Liver (tissue), 9 donors: ENCODE results near the gene SNUPN. TPM values are rescaled to one million over a fixed set of nuclear protein-coding genes. Genes with fewer than 3 reads are reported as not detected.
A peak's percentile ranks its signal among the peaks of the same experiment; 100 is the strongest.

Source experiments
- DNase-seq: peaks from one replicate; pipeline ENCODE4 v3.0.0-alpha.2; 2017; ENCODE audit warnings: low spot score
- H3K27ac ChIP-seq, 2 donors: one replicate each; pipeline ENCODE4 v1.7.0; 2013; ENCODE audit warnings: inconsistent platforms in 2 of 2, low read length in 2 of 2, control low read depth in 1 of 2, low read depth in 1 of 2, mild to moderate bottlenecking in 1 of 2
- H3K27me3 ChIP-seq, 4 donors: one replicate each; pipeline versions ENCODE4 v1.6.1 to v1.7.0; 2013; ENCODE audit warnings: low read length in 3 of 4, inconsistent platforms in 1 of 4, mild to moderate bottlenecking in 1 of 4, moderate library complexity in 1 of 4; ENCODE audit not compliant: control insufficient read depth in 4 of 4, insufficient read depth in 4 of 4
- H3K36me3 ChIP-seq, 4 donors: one replicate each; pipeline versions ENCODE4 v1.6.1 to v1.7.0; 2013; ENCODE audit warnings: low read length in 3 of 4, mild to moderate bottlenecking in 3 of 4, low read depth in 1 of 4, moderate library complexity in 1 of 4; ENCODE audit not compliant: control insufficient read depth in 4 of 4, insufficient read depth in 3 of 4
- H3K4me1 ChIP-seq, 4 donors: one replicate each; pipeline versions ENCODE4 v1.6.1 to v1.7.0; 2013; ENCODE audit warnings: low read length in 3 of 4, mild to moderate bottlenecking in 3 of 4, moderate library complexity in 1 of 4; ENCODE audit not compliant: control insufficient read depth in 4 of 4, insufficient read depth in 4 of 4
- H3K4me3 ChIP-seq, 3 donors: one replicate each; pipeline versions ENCODE4 v1.6.1 to v1.7.0; 2013; ENCODE audit warnings: low read length in 3 of 3, control low read depth in 1 of 3, low read depth in 1 of 3, mild to moderate bottlenecking in 1 of 3
- H3K9ac ChIP-seq, 2 donors: one replicate each; pipeline ENCODE4 v1.7.0; 2013; ENCODE audit warnings: low read length in 2 of 2, mild to moderate bottlenecking in 2 of 2, moderate library complexity in 2 of 2, control low read depth in 1 of 2, low read depth in 1 of 2
- H3K9me3 ChIP-seq, 4 donors: one replicate each; pipeline versions ENCODE4 v1.6.1 to v1.7.0; 2013; ENCODE audit warnings: low read length in 3 of 4; ENCODE audit not compliant: control insufficient read depth in 4 of 4
- EGR1 ChIP-seq, 2 donors: IDR thresholded peaks; 2 replicates each; pipeline ENCODE4 v1.6.1; 2016 to 2018; ENCODE audit warnings: antibody characterized with exemption in 2 of 2, low read depth in 2 of 2
- FOXA1 ChIP-seq: IDR thresholded peaks from 2 replicates; pipeline ENCODE4 v1.6.1; 2016; ENCODE audit warnings: antibody characterized with exemption
- FOXA2 ChIP-seq: IDR thresholded peaks from 2 replicates; pipeline ENCODE4 v1.6.1; 2016; ENCODE audit warnings: antibody characterized with exemption
- GABPA ChIP-seq, 2 donors: IDR thresholded peaks in 1 of 2; conservative IDR thresholded peaks in 1 of 2; 2 replicates each; pipeline ENCODE4 v1.6.1; 2016; ENCODE audit warnings: antibody characterized with exemption in 2 of 2, mild to moderate bottlenecking in 1 of 2, moderate library complexity in 1 of 2
- HNF4A ChIP-seq, 2 donors: conservative IDR thresholded peaks; 2 replicates each; pipeline ENCODE4 v1.6.1; 2016; ENCODE audit warnings: antibody characterized with exemption in 2 of 2, mild to moderate bottlenecking in 2 of 2
- HNF4G ChIP-seq: IDR thresholded peaks from 2 replicates; pipeline ENCODE4 v1.6.1; 2016; ENCODE audit warnings: antibody characterized with exemption
- JUND ChIP-seq, 2 donors: IDR thresholded peaks; 2 replicates each; pipeline ENCODE4 v1.6.1; 2016; ENCODE audit warnings: antibody characterized with exemption in 2 of 2
- MAX ChIP-seq: IDR thresholded peaks from 2 replicates; pipeline ENCODE4 v1.6.1; 2016; ENCODE audit warnings: antibody characterized with exemption
- NR2F2 ChIP-seq: IDR thresholded peaks from 2 replicates; pipeline ENCODE4 v1.6.1; 2016; ENCODE audit warnings: antibody characterized with exemption
- RAD21 ChIP-seq, 2 donors: IDR thresholded peaks; 2 replicates each; pipeline ENCODE4 v1.6.1; 2016; ENCODE audit warnings: antibody characterized with exemption in 2 of 2, mild to moderate bottlenecking in 2 of 2
- REST ChIP-seq: IDR thresholded peaks from 2 replicates; pipeline ENCODE4 v1.6.1; 2016; ENCODE audit warnings: antibody characterized with exemption, mild to moderate bottlenecking
- RXRA ChIP-seq, 2 donors: IDR thresholded peaks; 2 replicates each; pipeline ENCODE4 v1.6.1; 2017 to 2018; ENCODE audit warnings: antibody characterized with exemption in 2 of 2, mild to moderate bottlenecking in 1 of 2
- SP1 ChIP-seq: IDR thresholded peaks from 2 replicates; pipeline ENCODE4 v1.6.1; 2018; ENCODE audit warnings: antibody characterized with exemption, mild to moderate bottlenecking
- TAF1 ChIP-seq: conservative IDR thresholded peaks from 2 replicates; pipeline ENCODE4 v1.6.1; 2016; ENCODE audit warnings: antibody characterized with exemption, mild to moderate bottlenecking
- YY1 ChIP-seq: IDR thresholded peaks from 2 replicates; pipeline ENCODE4 v1.6.1; 2016; ENCODE audit warnings: antibody characterized with exemption, mild to moderate bottlenecking
- ZBTB33 ChIP-seq: IDR thresholded peaks from 2 replicates; pipeline ENCODE4 v1.6.1; 2016; ENCODE audit warnings: antibody characterized with exemption
- WGBS: extraction: QIAGEN DNeasy Blood & Tissue Kit; methylation state at CpG from one replicate; pipeline ENCODE4 v1.1.7; 2013; 5-methylcytosine and 5-hydroxymethylcytosine counted together
- polyA plus RNA-seq, 2 donors: library from polyadenylated mRNA; stranded (reverse) in 1 of 2; unstranded in 1 of 2; fragments of 200-250 nt in 1 of 2; fragments of >200 nt in 1 of 2; fragmentation: Nextera tagmentation in 1 of 2; extraction: Ambion mirVana in 1 of 2; gene quantifications; one replicate each; pipeline versions ENCODE4 v1.2.1 to v1.2.3, GENCODE V29; 2013 to 2015
- total RNA-seq, 2 donors: library from RNA; depleted of rRNA; stranded (reverse); fragments of >200 nt; gene quantifications; one replicate each; pipeline ENCODE4 v1.2.3, GENCODE V29; 2014
- TF ChIP-seq, protein P1 (sequence below): IDR thresholded peaks from 2 replicates; pipeline ENCODE4 v1.6.1; 2016; ENCODE audit warnings: antibody characterized with exemption
- TF ChIP-seq, protein P2 (sequence below): fragments of 150-350 bp; IDR thresholded peaks from 2 replicates; pipeline ENCODE4 v1.5.1; 2017; ENCODE audit warnings: improper control_type of control experiment, low read depth, low read length; ENCODE audit not compliant: missing input control
- donor health status: healthy.
- donor health status: healthy.
- donor health status: healthy.
- donor health status: healthy.
- donor health status: healthy.

Gene SNUPN
- total and polyA plus RNA-seq, 4 donors, result 7.8 to 13.2 (median 12.1) TPM

- no peak for TF ChIP-seq EGR1 (IDR thresholded peaks at IDR 0.05; ENCODE audit: low read depth in 2 of 2)
- TF ChIP-seq RAD21 (IDR thresholded peaks at IDR 0.05), result no peak
- no peak for TF ChIP-seq TAF1
- no peak for TF ChIP-seq HNF4A (conservative IDR thresholded peaks at IDR 0.05)
- no peak for TF ChIP-seq RXRA (IDR thresholded peaks at IDR 0.05)
- TF ChIP-seq FOXA2, result no peak
- TF ChIP-seq, protein P1, sequence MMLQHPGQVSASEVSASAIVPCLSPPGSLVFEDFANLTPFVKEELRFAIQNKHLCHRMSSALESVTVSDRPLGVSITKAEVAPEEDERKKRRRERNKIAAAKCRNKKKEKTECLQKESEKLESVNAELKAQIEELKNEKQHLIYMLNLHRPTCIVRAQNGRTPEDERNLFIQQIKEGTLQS, result no peak
- no peak for TF ChIP-seq SP1
Observed at GRCh38 chr15:75666823-75667501, 41.4 kb upstream of the SNUPN start (continued).

GRCh38 chr15:75663931-75664421 lies 38.5 kb upstream of the SNUPN start:
- H3K27me3 ChIP-seq, result no peaks in the 10 kb centered on the region
- TF ChIP-seq ZBTB33, result no peak
- TF ChIP-seq TAF1, result no peak
- TF ChIP-seq NR2F2, result no peak
- TF ChIP-seq HNF4G, result no peak
- no peak for TF ChIP-seq MAX
- TF ChIP-seq, protein P1, result no peak
- no peak for TF ChIP-seq YY1
- no peak for TF ChIP-seq FOXA1
- TF ChIP-seq FOXA2, result no peak
- TF ChIP-seq, protein P2, sequence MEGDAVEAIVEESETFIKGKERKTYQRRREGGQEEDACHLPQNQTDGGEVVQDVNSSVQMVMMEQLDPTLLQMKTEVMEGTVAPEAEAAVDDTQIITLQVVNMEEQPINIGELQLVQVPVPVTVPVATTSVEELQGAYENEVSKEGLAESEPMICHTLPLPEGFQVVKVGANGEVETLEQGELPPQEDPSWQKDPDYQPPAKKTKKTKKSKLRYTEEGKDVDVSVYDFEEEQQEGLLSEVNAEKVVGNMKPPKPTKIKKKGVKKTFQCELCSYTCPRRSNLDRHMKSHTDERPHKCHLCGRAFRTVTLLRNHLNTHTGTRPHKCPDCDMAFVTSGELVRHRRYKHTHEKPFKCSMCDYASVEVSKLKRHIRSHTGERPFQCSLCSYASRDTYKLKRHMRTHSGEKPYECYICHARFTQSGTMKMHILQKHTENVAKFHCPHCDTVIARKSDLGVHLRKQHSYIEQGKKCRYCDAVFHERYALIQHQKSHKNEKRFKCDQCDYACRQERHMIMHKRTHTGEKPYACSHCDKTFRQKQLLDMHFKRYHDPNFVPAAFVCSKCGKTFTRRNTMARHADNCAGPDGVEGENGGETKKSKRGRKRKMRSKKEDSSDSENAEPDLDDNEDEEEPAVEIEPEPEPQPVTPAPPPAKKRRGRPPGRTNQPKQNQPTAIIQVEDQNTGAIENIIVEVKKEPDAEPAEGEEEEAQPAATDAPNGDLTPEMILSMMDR, result no peak
- no peak for TF ChIP-seq GABPA (IDR thresholded peaks at IDR 0.05 in 1 of 2, conservative IDR thresholded peaks at IDR 0.05 in 1 of 2)
- peak in 1 of 2 donors; percentile 28 for TF ChIP-seq HNF4A (conservative IDR thresholded peaks at IDR 0.05)
- peak; percentile 81 for TF ChIP-seq SP1
- no peak for TF ChIP-seq REST
- TF ChIP-seq JUND (IDR thresholded peaks at IDR 0.05), result no peak
- TF ChIP-seq EGR1 (IDR thresholded peaks at IDR 0.05; ENCODE audit: low read depth in 2 of 2), result no peak
- TF ChIP-seq RXRA (IDR thresholded peaks at IDR 0.05), result peak; percentile 80 to 82
- no peak overlapping the region for H3K4me3 ChIP-seq
- H3K9ac ChIP-seq, result no peak overlapping the region
- H3K9me3 ChIP-seq, result no peaks in the 10 kb centered on the region
- 34% methylated on average over 11 of the region's 11 CpGs for WGBS
- DNase-seq, result peak; percentile 52
- H3K27ac ChIP-seq, result peak overlapping the region; percentile 0 to 21
- peaks cover 0 to 4% (median 0%) of the 10 kb centered on the region in 4 donors for H3K36me3 ChIP-seq
- peaks cover 8 to 46% (median 36%) of the 10 kb centered on the region in 4 donors for H3K4me1 ChIP-seq
